Measurements from ENCODE around the gene GABBR1.
A peak's percentile ranks its signal among the peaks of the same experiment; 100 is the strongest.
"Not testable (repeated sequence)": the region's sequence is repeated elsewhere in the genome, so short reads cannot be mapped to it uniquely, and the experiment has no call there.

GABBR1 gene

GRCh38 chr6:29632789-29633533, at the start of gene GABBR1:
Gene GABBR1, minus strand, starts transcription at chr6:29633183. Its CDS starts 798 bp downstream, at chr6:29632385.
- DNase-seq, result peak; percentile 88

GRCh38 chr6:29681811-29682210, 48.8 kb upstream of the GABBR1 start:
- no peak for DNase-seq

GRCh38 chr6:29680904-29681303, 47.9 kb upstream of the GABBR1 start, which contains the start of gene ZFP57:
Gene ZFP57, minus strand, starts transcription at chr6:29681152. Its CDS starts 4,149 bp downstream, at chr6:29677003.
- no peak for DNase-seq

DNA sequence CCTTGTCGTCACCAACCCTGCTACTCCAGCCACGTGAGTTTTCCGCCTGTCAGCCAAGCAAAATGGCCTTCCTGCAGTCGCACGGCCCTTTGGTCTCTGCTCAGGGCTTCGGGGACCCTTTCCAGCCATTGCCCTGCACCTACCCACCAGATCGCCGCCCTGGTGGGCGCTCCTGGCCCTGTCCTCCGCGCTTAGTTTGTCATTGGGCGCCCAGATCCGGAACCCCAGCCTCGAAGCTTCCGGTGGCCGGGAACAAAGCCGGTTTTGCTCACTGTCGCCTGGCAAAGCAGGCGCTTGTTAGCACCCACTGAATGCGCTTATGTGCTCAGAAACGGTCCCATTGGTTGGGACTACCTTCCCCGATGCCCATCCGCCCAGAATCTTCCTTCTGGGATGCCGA, 47.4 kb upstream of the GABBR1 start:
- no peak for DNase-seq

DNA sequence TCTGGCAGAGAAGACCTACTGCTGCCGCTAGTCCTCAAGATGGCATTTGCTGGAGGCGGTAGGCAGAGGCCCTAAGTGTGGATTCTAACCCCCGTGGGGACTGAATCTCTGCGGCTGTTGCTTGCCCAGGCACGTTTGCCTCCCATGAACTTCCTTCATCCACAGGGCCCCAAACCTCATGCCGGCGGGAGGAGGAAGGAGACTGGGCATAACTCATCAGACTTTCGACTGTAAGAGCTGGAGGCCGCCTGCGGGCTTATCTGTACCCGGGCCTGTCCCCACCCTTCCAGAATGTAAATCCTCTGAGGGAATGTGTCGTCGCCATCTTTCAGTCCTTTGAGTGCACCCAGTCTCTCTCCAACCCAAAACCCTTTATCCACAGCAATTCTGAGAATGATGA, 47.0 kb upstream of the GABBR1 start:
- no peak for DNase-seq

GRCh38 chr6:29678114-29678513, 45.1 kb upstream of the GABBR1 start:
- no peak for DNase-seq

GRCh38 chr6:29676981-29677601, 44.1 kb upstream of the GABBR1 start:
- DNase-seq, result no peak

DNA sequence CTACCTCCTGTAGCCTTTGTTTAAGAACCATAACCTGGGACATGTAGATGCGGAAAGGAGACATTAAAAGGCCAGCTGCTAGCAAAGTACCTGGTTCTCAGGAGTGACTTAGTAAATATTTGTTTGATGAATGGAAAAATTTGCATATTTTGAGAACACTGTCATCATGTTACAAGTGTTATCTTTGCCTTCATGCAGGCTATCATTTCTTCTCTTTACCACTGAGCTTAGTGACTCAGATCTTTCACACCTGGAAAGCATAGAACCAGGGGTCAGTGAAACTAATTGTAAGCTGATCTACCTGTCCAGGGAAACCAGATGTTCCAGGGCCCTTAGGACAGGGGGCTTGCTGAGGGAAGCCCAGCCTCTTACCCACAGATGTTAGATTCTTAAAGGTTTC, 42.6 kb upstream of the GABBR1 start:
- DNase-seq, result no peak

- no peak for DNase-seq
Measured at GRCh38 chr6:29674008-29674407, 41.0 kb upstream of the GABBR1 start.

DNA sequence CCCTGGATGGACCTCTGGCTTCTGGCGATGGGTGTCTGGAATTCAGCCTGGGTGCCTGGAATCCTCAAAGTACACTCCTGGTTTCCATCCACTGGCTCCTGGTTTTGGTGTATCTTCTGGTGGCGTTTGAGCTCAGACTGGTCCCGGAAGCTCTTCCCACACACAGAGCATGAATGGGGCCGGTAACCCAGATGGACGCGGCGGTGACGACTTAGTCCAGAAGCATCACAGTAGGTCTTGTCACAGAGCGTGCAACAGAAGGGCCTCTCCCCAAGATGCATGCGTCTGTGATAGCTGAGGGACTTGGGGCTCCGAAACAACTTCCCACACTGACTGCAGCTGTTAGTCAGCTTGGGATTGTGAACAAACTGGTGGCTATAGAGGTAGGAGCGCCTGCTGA, 40.2 kb upstream of the GABBR1 start:
- DNase-seq, result no peak

DNA sequence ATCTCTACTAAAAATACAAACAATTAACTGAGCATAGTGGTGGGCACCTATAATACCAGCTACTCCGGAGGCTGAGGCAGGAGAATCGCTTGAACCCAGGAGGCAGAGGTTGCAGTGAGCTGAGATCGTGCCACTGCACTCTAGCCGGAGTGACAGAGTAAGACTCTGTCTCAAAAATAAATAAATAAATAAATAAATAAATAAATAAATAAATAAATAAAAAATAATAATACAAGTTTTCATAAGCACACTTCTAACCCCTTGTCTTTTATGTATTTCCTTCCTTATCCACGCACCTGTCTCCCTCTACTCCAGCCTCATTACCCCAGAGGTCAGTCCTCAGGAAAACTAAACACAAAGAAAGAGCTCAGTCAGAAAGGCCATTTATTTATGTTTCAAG, 39.1 kb upstream of the GABBR1 start:
- DNase-seq, result not testable (repeated sequence)

DNA sequence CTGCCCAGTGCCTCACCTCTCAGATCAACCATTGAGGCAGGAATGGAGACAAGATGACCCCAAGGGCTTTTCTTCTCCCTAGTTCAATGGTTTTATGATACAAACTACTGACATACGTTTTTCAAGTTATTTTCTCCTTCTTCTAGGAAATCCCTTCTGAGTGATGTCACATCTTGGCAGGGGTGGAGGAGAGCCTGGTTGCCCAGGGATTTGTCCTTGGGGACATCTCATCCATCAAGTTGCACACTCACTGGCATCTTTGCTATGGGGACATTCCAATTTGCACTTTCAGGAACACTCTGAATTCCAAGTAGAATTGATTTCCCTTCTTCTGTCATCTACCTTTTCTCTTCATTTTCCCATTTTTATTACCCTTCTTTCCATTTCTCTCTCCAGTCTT, 38.0 kb upstream of the GABBR1 start:
- DNase-seq, result no peak

- no peak for DNase-seq
Measured at GRCh38 chr6:29667158-29667557, 34.2 kb upstream of the GABBR1 start.

GRCh38 chr6:29666826-29667130, 33.8 kb upstream of the GABBR1 start:
- DNase-seq, result no peak

GRCh38 chr6:29665942-29666825, 33.2 kb upstream of the GABBR1 start:
- DNase-seq, result no peak

GRCh38 chr6:29663300-29664042, 30.5 kb upstream of the GABBR1 start:
- DNase-seq, result no peak

DNA sequence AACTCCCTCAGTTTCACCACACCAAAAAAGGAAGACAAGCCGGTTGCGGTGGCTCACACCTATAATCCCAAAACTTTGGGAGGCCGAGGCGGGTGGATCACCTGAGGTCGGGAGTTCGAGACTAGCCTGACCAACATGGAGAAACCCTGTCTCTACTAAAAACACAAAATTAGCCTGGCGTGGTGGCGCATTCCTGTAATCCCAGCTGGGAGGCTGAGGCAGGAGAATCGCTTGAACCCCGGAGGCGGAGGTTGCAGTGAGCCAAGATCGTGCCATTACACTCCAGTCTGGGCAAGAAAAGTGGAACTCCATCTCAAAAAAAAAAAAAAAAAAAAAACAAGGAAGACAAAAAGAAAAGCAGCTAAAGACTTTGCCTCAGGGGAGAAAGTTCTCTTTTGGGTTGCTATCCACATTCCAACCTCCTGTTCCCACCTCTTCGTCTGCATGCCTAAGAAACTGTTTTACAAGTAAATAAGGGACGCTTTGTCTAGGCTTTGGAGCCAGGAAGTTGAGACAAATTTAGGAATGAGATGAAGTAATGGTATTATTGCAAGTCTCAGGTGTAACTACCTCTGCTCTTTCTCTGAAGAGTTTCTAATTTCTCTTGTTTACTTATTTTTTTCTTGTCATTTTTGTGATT, 28.6 kb upstream of the GABBR1 start:
- not testable (repeated sequence) for DNase-seq

DNA sequence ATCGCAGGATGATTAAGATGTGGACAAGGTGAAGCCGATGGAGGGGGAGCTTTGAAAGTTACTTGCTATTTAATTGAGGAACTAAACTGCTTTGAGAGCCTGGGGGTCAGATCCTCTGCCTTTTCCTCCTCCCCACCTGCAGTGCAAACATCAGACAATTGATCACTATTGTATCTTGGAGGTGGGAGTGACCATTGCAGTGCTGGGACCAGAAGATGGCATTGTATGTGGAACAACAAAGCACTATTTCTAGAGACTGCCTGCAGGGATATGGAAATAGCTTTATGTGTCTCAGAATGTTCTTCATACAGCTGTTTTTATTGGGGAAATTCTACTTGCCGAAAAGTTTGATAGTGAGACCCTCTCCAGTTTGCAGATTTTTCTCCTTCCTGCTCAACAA, 28.1 kb upstream of the GABBR1 start:
- no peak for DNase-seq

- no peak for DNase-seq
Measured at GRCh38 chr6:29656798-29657197, 23.8 kb upstream of the GABBR1 start, which contains the start of gene MOG. Gene MOG, plus strand, starts transcription at chr6:29657092. Its CDS starts 118 bp downstream, at chr6:29657210.

GRCh38 chr6:29656157-29656556, 23.2 kb upstream of the GABBR1 start:
- DNase-seq, result no peak

- no peak for DNase-seq
Measured at GRCh38 chr6:29655658-29656057, 22.7 kb upstream of the GABBR1 start.

DNA sequence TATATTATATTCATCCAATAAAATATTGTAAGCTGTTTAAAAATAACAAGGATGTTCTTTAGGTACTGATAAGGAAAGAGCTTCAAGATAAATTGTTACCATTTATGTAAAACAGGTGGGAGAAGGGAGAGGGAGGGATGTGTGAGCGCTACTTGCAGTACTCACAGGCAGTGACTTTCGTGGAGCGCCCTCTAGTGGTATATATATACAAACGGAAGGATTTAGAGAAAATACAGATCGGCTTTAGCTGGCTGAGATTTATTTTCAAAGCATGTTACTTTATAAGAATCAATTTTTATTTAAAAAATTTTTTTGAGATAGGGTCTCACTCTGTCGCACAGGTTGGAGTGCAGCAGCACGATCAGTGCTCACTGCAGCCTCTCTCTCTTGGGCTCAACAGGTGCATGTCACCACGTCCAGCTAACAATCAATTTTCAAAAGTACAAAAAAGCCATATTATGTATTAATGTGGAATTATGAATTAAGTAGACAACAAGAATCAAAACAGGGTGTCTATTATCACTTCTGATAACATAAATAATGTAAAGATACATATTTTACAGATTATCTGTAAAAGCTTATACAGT, 20.6 kb upstream of the GABBR1 start:
- peak; percentile 83 for DNase-seq
